ENCODE data around the gene RET.
A peak's percentile ranks its signal among the peaks of the same experiment; 100 is the strongest.
"Not testable (repeated sequence)": the region's sequence is repeated elsewhere in the genome, so short reads cannot be mapped to it uniquely, and the experiment has no call there.

The RET gene

DNA sequence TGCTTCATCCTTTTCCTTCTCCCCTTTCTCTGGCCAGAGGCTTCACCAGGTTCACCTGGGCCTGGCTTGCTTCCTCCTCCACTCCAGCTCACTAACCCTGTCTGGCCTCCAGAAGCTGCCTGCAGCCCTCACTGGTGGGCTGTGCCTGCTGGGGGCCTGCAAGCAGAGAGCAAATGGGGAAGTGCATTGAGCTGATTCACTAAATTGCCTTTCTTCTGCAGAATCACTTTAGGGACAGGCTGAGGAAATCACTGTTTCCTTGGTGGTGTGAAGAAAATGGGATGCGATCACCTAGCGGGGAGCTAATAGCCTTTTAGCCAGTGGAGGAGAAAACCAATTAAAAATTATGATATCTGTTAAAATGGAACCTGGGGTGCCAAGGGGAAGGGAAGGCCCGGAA, 3.0 kb downstream of the RET start:
- no peak for DNase-seq

DNA sequence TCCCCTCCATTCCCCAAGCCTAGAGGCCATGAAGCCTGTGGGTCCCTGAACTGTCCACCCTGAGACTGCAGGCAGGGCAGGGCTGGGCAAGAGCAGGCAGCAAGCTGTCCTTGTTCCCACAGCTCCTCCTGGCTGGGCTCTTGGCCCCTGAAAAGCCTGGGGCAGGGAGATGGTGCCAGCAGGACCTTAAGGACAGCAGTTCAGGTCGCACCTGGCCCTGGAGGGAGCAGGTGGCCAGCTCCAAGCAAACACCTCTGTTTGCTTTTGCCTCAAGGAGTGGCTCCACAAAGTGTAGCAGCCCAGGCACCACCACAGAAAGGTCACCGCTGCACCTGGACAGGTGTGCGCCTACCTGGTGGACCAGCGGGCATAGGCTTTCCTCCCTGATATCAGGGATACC, 5.2 kb downstream of the RET start:
- no peak for DNase-seq

DNA sequence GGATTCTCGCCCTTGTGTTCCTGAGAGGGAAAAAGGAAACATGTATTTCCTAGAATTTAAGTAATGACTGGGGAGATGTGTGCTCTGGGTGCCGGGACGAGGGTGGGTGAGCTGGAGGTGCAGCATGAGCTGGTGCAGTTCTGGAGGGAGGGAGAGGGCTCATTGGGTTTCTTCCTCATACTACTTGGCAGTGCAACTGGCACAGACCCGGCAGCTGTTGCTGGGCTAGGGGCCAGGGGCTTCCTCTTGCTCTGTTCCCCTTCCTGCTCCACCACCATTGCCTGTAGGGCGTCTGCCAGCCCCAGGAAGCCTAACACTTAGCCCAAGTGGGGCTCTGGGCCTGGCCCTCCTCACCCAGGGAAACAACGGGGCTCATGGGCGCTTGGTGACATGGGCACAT, 5.9 kb downstream of the RET start:
- DNase-seq, result no peak

DNA sequence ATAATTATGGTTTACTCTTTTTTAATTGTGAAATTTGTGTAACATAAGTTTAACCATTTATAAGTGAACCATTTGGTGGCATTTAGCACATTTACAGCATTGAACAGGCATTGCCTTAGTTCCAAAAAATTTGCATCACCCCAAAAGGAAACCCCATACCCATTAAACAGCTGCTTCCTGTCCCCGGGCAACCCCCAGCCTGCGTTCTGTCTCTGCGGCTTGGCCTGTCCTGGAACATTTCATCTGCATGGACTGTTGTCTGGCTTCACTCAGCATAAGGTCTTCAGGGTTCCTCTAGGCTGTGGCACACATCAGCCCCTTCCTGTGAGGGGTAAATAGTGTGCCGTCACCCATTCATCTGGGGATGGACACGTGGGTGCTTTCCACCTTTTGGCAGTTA, 6.9 kb downstream of the RET start:
- DNase-seq, result no peak

DNA sequence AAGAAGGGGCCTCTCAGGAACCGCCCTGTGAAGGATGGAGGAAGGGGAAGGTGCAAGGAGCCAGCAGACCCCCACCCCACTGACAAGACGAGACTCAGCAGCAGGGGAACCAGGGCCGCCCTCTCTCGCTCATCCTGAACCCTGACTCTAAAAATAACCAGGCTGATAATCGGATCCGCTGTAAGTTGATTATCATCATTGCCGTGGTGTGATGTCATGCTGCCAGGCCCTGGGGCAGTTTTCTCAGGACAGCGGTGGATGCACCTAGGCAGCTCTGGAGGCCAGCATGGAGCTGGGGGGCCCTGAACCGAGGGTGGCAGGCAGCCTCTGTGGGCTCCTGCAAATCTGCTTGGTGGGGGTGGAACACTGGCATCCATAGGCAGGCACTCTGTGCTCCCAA, 7.9 kb downstream of the RET start:
- no peak for DNase-seq

DNA sequence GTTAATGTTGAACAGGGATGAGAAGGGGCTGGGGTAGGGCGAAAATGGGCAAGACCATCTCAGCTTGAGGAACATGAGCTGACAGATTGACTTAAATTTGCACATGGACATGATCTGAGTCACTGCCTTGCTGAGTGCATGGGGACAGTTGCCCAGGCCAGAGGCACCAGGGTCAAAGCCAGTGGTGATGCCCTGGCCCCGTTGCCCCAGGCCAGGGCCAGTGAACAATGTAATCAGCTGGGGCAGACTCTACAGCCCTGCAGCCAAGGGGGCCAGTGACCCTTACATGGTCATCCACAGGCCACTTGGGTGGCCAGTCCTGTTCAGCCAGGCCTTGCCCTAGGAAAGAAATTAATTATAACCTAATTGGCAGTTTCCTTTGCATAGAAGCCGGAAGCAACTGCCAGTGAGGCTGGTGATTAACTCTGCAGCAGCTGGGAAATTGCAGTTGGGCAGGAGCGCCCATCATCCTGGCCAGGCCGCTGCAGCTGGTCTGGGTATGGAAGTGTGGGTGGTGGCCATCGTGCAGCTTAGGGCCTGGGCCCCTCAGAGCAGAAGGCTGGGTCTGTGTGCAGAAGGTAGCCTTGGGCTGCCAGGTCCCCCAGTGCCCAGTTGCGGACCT, 9.6 kb downstream of the RET start:
- DNase-seq, result no peak

DNA sequence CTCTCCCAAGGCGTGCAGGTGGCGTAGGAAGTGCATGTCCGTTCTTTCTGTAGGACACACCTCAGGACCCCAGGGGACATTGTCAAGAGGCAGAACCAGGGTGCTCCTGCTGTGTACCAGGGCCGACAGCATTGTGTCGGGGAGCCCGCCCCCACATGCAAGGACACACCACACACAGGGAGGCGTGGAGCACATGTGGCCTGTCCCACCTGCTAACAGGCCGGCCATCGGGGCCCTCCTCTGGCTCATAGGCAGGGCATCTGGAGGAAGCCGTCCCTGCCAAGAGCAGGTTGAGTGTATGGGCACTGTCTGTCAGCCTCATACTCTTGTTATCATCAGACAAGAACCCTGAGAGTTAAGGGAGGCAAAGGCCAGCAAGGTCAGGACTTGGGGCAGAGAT, 12.7 kb downstream of the RET start:
- no peak for DNase-seq

DNA sequence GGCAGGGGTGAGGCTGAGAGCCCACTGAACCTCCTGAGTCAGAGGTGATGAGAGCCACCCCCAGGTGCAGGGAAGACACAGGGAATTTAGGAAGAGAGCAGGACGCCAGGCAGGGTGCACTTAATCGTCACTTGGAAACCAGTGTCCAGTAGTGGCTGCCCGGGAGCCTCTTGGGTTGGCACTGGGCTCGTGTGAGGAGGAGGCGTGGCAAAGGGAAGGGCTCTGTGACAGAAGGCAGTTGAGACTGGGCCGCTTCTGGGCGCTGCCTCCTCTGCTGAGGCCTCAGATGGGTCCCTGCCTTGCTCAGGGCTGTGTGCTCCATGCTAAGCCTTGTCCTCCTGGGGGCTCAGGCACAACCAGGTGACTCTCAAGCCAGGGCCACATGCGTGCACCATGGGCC, 13.3 kb downstream of the RET start:
- DNase-seq, result no peak

DNA sequence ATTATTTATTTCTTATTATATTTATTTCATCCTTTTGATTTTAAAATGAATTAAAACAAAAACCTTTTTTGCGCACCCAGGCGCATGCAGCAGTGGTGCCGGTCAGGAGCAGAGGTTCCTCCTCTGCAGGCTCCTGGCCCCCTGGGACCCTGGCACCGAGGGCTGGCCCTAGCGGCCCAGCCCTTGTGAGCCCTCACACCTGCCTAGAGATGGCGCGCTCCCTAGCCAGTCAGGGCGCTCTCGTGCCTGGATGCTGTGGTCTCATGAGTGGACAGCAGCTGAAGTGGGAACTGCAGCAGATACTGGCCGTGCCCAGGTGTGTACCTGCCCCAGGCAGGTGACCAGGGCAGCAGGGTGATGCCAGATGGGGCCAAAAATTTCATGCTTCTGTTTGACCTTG, 13.8 kb downstream of the RET start:
- DNase-seq, result no peak

DNA sequence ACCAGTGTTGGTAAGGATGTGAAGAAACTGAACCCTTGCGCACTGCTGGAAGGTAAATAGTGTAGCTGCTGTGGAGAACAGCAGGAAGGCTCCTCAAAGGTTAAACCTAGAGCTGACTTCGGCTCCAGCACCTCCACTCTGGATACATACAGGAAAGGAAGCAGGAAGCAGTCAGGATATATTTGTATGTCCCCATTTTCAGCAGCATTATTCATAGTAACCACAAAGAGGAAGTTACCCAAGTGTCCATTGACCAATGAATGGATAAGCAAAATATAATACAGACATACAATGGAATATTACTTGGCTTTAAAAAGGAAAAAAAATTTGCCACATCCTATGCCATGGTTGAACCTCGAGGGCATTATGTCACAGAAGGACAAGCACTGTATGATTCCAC, 15.0 kb downstream of the RET start:
- DNase-seq, result no peak

DNA sequence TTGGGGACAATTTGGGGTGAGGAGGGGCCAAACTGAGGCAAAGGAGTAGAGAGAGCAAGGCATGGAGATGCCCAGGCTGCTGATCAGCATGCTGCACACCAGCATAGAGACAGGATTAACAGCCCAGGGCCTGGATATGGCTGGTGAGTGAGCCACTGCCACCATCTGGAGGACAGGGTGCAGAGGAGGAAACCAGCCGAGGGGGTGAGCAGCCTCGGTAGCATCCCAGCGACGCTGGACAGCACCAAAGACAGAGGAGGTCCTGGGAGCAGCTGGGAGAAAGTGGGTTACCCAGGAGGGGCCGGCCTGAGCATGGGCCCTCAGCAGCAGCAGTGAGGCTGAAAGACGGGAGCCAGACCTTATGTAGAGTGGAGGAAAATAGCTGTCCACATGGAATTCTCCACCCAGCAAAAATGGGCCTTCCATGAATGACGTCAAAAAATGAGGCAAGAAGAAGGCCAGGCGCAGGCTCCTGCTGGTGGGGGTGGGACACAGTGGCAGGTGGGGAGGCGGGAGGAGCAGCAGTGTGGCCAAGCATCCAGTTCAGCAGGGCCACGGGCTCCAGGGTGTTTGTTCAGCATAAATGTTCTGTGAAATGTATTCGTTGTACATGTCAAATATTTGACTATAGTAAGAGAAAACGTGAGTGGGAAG, 16.7 kb downstream of the RET start:
- no peak for DNase-seq

DNA sequence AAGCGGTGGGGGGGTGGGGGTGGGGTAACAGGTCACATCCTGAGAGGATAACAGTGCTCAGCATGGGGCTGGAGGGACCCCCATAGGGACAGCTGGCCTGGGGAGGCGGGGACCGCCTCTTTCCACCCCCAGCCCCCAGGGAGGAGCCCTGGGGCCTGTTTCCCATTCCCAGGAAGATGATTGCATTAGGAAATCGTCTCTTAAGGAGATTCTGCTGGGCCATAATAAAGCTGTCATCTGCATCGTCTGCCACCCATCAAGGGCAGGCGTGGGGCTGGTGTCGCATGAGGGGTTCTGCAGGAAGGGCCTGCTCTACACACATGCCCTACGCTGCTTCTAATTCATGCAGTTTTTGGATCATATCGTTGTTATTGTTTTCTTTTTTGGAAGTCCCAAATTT, 17.2 kb downstream of the RET start:
- DNase-seq, result no peak

DNA sequence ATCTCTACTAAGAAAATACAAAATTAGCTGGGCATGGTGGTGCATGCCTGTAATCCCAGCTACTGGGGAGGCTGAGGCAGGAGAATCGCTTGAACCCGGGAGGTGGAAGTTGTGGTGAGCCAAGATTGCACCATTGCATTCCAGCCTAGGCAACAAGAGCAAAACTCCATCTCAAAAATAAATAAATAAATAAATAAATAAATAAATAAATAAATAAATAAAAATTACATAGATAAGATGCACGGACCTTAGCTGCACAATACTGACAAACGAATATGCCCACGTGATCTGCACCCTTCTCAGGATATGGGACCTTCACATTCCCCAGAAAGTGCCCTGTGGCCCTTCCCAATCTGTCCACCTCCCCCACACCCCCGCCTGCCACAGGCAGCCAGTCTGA, 22.5 kb downstream of the RET start:
- not testable (repeated sequence) for DNase-seq

DNA sequence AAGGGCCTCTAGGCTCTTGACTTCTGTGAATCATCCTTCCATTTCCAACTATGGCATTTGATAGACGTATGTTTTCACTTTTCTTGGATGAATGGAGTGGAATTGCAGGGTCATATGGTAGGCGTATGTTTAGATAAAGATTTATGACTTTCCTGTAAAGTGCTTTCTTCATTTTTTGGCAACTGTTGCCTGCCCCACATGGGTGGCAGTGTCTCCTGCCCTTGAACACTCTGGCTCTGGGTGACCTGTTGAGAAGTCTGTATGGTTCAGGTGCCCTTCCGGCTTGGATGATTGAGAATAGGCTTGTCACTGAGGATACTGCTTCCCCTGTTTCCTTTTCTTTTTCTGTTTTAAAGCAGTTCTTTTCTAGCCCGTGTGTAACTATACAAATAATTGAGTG, 23.1 kb downstream of the RET start:
- DNase-seq, result no peak

DNA sequence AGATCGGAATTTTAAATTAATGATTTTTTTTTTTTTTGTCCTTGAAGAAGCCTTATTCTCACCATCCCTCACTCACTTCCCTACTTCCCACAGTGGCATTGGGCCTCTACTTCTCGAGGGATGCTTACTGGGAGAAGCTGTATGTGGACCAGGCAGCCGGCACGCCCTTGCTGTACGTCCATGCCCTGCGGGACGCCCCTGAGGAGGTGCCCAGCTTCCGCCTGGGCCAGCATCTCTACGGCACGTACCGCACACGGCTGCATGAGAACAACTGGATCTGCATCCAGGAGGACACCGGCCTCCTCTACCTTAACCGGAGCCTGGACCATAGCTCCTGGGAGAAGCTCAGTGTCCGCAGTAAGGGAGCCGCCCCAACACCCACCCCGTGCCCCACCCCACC, 23.5 kb downstream of the RET start:
- DNase-seq, result no peak

DNA sequence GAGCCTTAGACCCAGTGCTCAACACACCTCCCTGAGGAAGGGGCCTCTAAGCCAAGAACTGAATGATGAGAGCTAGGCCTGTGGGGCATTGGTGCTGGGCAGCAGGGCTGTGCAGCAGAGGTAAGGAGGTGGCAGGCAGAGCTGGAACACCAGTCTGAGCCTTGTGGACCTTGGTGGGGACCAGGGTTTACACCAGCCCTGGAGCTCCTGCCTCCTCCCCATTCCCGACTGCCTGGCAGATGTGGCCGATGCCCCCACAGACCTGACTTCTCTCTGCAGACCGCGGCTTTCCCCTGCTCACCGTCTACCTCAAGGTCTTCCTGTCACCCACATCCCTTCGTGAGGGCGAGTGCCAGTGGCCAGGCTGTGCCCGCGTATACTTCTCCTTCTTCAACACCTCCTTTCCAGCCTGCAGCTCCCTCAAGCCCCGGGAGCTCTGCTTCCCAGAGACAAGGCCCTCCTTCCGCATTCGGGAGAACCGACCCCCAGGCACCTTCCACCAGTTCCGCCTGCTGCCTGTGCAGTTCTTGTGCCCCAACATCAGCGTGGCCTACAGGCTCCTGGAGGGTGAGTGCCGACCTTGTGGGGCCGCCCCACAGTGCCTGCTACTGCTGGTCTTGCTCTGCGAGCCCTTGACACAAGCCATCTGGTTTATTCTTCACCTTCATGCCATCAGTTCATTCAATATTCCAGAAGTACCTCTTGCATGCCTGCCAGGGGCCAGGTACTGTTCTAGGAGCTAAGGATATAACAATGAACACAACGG, 25.4 kb downstream of the RET start:
- DNase-seq, result no peak

DNA sequence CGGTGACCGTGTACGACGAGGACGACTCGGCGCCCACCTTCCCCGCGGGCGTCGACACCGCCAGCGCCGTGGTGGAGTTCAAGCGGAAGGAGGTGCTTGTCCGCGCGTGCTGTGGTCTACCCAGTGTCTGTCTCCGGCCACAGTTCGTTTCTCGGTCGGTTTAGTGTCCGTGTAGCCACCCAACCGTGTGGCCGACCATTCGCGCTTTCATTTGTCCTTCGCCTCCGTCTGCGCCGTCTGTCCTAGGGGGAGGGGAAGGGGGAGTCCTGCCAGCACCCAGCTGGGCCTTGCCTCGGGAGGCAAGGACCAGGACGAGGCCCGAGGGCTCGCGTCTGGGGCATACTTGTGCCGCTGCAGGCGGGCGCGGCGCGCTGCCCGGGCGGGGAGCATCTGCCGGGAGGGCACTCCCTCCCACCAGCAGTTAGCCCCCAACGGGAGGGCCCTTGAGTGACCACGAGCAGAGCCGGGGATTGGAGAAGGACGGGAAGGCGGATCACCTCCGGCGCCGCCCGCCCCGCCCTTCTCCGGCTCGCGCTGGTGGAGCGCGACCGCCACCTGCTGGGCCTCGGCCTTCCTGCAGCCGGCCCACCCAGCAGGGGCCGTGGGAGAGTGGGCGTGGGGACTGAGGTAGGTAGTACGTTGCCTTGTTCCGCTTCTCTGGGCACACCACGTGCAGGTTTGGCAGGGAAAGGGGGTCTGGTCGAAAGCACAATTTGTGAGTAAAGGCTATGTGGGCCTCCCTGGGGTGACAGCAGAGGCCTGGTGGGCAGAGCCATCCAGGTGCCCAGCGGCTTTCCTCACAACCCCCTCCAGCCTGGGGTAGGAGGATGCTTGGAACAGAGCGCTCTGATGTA, 28.5 kb downstream of the RET start:
- DNase-seq, result peak; percentile 55 to 61 (median 58)

DNA sequence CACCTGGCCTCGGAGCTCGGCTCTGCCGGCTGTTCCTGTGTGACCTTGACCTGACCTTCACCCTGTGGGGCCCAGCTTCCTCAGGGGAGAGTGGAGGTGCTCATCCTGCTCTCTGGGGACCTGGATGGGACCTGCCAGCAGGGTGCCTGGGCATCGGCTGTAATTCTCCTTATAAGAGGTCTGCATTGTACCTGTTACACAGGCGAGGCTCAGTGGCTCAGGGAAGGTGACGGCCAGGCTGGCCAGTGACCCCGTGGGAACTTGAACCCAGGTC, 29.0 kb downstream of the RET start:
- no peak for DNase-seq

DNA sequence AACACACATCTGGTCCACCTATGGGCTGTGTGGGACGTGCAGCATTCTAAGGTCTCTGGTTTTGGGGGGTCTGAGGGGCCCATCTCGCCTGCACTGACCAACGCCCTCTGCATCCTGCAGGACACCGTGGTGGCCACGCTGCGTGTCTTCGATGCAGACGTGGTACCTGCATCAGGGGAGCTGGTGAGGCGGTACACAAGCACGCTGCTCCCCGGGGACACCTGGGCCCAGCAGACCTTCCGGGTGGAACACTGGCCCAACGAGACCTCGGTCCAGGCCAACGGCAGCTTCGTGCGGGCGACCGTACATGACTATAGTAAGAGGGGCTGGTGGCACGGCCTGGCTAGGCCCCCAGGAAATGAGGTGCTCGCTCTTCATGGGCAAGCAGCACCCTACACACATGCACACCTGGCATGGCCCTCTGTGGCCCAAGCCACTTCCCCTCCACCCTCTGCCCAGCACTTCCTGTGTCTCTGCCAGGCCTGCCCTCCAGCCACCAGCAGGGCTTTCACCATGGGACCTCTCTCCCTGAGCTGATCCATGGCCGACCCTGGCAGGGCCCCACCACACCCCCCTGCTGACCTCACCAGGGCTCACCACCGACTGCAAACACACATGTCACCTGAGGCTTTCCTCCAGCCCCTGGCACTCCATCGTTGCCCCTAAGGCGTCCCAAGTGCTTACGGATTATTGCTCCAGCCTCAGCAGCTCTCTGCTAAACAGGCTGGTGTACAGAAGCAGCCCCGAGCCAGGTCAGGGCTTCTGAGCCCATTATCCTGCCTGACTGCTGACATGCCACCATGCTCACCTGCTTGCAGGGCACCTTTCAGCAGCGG, 29.6 kb downstream of the RET start:
- DNase-seq, result no peak

DNA sequence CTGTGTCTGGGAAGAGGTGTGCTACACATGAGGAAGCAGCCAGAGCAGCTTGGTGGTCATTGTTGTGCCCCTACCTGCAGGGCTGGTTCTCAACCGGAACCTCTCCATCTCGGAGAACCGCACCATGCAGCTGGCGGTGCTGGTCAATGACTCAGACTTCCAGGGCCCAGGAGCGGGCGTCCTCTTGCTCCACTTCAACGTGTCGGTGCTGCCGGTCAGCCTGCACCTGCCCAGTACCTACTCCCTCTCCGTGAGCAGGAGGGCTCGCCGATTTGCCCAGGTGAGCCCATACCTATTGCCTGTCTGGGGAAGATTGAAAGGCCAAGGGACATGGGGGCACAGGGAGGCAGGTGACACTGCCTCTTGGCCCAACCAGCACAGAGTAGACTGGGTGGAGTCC, 32.1 kb downstream of the RET start:
- DNase-seq, result no peak

DNA sequence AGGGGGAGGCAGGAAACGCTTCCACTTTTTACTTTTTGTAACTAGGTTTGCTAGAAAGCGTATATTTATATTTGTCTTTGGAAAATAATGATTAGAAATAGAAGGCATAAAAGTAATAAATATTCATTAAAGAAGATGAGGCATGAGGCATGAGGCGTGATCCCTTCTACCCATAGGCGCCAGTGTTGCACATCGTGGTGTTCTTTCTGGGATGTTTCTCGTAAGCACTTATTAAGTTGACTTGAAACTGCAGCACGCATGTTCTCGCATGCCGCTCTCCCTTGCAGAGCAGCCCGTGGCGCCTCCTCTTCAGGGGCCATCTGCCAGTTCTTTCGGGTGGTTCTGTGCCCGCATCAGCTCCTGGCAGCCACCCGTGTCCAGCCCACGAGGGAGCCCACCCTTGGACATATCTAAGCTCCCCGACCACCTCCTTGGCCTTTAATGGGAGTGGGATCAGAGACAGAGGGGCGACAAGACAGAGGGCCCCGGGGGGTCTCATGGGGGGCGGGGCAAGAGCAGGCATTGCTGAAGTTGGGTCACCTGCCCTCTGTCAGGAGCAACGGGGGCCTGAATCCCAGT, 32.9 kb downstream of the RET start:
- DNase-seq, result no peak

DNA sequence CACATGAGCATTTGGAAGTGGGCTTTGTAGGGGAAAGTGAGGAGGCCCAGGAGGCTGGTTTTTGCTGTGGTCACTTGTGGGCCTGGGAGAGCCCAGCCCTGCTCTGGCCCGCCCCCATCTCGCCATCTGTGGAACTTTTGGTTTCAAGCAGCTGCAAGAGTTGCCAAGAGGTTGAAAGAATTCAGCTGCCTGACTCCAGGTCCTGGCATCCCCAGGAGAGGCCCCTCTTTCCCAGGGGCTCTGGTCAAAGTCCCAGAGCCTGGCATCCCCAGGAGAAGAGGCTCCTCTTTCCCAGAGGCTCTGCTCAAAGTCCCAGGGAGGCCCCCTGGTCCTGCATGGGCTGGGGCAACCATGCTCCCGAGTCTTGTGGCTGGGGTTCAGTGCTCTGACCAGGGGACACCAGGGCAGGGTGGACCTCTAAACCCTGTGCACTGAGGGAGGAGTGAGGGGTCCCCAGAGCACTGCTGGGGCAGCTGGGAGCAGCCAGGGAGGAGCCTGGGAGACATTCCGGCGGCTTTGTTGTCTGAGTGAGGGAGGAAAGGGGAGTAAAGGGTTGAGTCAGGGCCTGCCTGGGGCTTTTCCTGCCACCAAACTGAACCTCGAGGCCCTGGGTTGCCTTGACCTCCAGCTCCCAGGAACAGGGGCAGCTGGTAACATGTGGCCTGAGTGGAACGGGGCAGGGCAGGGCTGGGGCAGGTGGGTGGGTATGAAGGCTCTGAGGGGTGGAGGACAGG, 33.6 kb downstream of the RET start:
- DNase-seq, result no peak

Data from activated CD4-positive, CD25-positive, alpha-beta regulatory T cell (primary cell).